ENCODE data around the gene TMEM117.
"Not testable (repeated sequence)": the region's sequence is repeated elsewhere in the genome, so short reads cannot be mapped to it uniquely, and the experiment has no call there.

The TMEM117 gene

GRCh38 chr12:44003721-44004120 is 167.8 kb downstream of the TMEM117 start:
- FAIRE-seq, result no peak
- no peak for DNase-seq (ENCODE audit: insufficient read length)
- TF ChIP-seq POLR2AphosphoS5 (IDR thresholded peaks at IDR 0.05; ENCODE audit: low read depth, low read length) (no peak), TAF1 (IDR thresholded peaks at IDR 0.05; ENCODE audit: borderline replicate concordance, low read depth, low read length) (no peak), POLR2A (IDR thresholded peaks at IDR 0.05; ENCODE audit: low read depth, low read length) (no peak)

DNA sequence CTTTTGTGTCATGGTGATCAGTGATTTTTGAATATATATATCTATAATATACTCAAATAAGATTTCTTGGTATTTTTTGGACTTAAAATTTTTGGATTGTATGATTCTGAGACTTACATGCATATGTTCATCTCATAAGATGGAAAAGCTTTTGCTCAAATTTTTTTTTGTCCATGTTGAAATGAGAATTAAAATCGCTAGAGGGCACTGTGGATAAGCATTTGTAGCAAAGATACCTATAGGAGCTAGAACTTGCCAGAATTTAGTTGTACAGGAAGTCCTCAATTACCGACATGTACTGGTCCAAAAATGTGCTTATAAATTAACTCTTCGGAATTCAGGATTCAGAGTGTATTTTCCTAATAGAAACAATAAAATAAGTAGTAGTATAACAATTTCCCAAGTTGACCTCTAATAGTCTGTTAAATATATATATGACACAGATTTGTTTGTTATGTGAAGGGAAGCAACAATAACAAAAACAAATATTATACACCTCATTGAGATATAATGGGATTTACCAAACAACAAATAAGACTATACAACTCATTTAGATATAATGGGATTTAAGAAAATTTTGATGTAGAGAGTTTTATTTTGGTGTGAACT is 179.6 kb downstream of the TMEM117 start:
- peak; percentile 74 for FAIRE-seq
- no peak for DNase-seq (ENCODE audit: insufficient read length)
- TF ChIP-seq TAF1 (IDR thresholded peaks at IDR 0.05; ENCODE audit: borderline replicate concordance, low read depth, low read length), result no peak
- TF ChIP-seq POLR2A (IDR thresholded peaks at IDR 0.05; ENCODE audit: low read depth, low read length), result no peak
- TF ChIP-seq POLR2AphosphoS5 (IDR thresholded peaks at IDR 0.05; ENCODE audit: low read depth, low read length), result no peak

DNA sequence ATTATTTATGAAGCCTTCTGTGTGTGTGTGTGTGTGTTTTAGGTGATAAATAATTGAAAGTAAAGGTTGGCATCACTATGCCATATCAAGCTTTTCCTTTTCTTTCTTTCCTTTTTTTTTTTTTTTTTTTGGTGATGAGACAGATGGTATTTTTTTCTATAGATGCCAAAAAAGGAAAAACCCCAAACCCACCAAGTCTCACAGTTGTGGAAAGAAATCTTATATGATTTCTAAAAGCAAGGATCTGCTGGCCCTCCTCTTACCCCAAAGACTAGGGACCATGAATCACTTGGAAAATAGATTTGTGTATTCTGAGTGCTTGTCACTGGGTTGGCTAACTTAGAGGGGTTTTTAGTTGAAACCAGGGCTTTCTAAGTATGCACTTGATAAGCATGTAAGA is 181.3 kb downstream of the TMEM117 start:
- DNase-seq (ENCODE audit: insufficient read length) (no peak), FAIRE-seq (no peak)
- TF ChIP-seq TAF1 (IDR thresholded peaks at IDR 0.05; ENCODE audit: borderline replicate concordance, low read depth, low read length) (no peak), POLR2A (IDR thresholded peaks at IDR 0.05; ENCODE audit: low read depth, low read length) (no peak), POLR2AphosphoS5 (IDR thresholded peaks at IDR 0.05; ENCODE audit: low read depth, low read length) (no peak)

DNA sequence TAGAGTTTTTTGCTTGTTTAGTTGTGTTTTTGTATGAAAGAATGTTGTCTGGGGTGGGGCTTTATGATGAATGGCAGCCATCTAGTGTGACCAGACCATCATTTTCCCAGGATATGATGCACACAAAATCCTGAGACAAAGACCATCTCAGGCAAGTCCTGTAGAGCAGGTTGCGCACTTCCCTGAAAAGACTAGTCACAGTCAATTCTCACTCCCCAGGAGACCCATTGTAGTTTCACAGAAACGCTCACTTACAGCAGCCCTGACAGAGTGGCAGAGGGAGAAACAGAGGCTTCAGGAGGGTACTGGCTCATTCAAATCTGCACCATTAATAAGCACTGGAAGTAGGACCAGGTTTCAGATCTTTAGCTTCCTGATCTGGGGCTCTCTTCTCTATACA is 183.2 kb downstream of the TMEM117 start:
- no peak for FAIRE-seq

DNA sequence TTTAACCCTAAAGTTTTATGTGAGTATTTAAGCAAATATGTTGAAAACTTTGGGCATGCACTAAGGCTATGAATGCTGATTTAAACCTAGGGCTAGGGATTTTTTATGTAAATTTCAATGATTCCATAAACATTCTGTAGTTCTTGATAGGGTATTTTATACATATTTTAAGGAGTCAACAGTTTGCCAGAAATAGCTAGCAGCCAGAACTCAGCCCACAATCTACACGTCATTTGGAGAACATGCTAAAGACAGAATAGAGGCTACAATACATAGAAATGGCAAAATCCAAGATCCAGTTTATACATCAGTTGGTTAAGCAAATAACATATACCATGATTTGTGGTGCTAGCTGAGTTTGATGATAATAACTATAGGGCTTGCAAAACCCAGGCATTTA is 184.7 kb downstream of the TMEM117 start:
- TF ChIP-seq POLR2AphosphoS5 (IDR thresholded peaks at IDR 0.05; ENCODE audit: low read depth, low read length), result no peak
- TF ChIP-seq POLR2A (IDR thresholded peaks at IDR 0.05; ENCODE audit: low read depth, low read length), result no peak
- TF ChIP-seq TAF1 (IDR thresholded peaks at IDR 0.05; ENCODE audit: borderline replicate concordance, low read depth, low read length), result no peak
- DNase-seq (ENCODE audit: insufficient read length), result no peak
- FAIRE-seq, result no peak

More for the DNA sequence above, 183.2 kb downstream of the TMEM117 start:
- DNase-seq (ENCODE audit: insufficient read length), result no peak
- TF ChIP-seq POLR2AphosphoS5 (IDR thresholded peaks at IDR 0.05; ENCODE audit: low read depth, low read length), result no peak

- no peak for TF ChIP-seq POLR2A (IDR thresholded peaks at IDR 0.05; ENCODE audit: low read depth, low read length)
- no peak for TF ChIP-seq TAF1 (IDR thresholded peaks at IDR 0.05; ENCODE audit: borderline replicate concordance, low read depth, low read length)
- TF ChIP-seq POLR2AphosphoS5 (IDR thresholded peaks at IDR 0.05; ENCODE audit: low read depth, low read length), result no peak
- DNase-seq (ENCODE audit: insufficient read length), result no peak
- peak; percentile 84 for FAIRE-seq
Measured at GRCh38 chr12:44021471-44021971, 185.6 kb downstream of the TMEM117 start.

- FAIRE-seq (no peak), DNase-seq (ENCODE audit: insufficient read length) (no peak)
- TF ChIP-seq POLR2A (IDR thresholded peaks at IDR 0.05; ENCODE audit: low read depth, low read length) (no peak), TAF1 (IDR thresholded peaks at IDR 0.05; ENCODE audit: borderline replicate concordance, low read depth, low read length) (no peak), POLR2AphosphoS5 (IDR thresholded peaks at IDR 0.05; ENCODE audit: low read depth, low read length) (no peak)
Measured at GRCh38 chr12:44025499-44025898, 189.6 kb downstream of the TMEM117 start.

DNA sequence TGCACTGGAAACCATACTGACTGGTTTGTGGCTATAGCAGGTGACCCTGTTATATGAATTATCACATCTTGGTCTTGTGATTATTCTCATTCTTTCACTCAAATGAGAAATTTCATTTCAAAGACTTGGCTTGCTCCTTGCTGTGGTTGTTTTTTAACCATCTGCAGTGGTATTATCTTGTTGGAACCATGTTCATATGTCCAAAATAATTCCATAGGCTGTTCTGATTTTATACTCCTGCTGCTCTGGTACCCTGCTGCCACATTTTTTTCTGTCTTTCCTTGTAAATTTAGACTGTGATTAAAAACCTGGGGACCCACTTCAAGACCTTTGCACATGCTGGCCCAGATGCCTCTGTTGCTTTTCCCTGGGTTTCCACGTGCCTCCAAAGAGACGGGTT is 190.2 kb downstream of the TMEM117 start:
- no peak for FAIRE-seq
- TF ChIP-seq POLR2A (IDR thresholded peaks at IDR 0.05; ENCODE audit: low read depth, low read length), result no peak
- TF ChIP-seq POLR2AphosphoS5 (IDR thresholded peaks at IDR 0.05; ENCODE audit: low read depth, low read length), result no peak
- TF ChIP-seq TAF1 (IDR thresholded peaks at IDR 0.05; ENCODE audit: borderline replicate concordance, low read depth, low read length), result no peak
- DNase-seq (ENCODE audit: insufficient read length), result no peak

DNA sequence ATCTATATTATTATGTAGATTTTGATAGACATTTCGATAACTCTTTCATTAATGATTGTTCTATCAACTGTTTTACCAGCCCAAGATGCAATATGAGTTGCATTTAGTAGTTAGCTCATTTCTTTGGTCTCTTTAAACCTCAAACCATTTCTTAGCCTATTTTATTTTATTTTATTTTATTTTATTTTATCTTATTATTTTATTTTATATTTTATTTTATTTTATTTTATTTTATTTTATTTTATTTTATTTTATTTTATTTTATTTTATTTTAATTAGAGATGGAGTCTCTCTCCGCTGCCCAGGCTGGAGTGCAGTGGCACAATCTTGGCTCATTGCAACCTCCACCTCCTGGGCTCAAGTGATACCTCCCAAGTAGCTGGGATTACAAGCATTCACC is 191.0 kb downstream of the TMEM117 start:
- not testable (repeated sequence) for FAIRE-seq; DNase-seq (ENCODE audit: insufficient read length)

DNA sequence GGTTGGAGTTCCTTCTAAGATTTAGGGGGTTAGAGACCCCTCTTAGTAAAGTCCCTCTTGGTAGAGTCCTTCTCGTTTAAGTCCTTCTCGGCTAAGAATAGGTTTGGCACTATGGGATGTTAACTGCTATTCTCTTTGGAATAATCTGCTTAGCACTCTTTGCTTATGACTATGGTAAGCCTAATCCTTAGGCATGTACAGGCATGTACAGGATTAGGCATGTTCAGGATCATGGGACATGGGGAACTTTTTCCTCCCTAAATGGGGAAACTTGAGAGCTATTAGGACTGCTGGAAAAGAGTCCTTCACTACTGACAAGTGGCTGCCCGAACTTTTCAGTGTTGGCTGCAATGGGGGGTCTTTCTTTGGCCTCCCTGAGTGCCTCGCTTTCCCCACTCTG is 193.3 kb downstream of the TMEM117 start:
- TF ChIP-seq POLR2A (IDR thresholded peaks at IDR 0.05; ENCODE audit: low read depth, low read length), result no peak
- no peak for TF ChIP-seq POLR2AphosphoS5 (IDR thresholded peaks at IDR 0.05; ENCODE audit: low read depth, low read length)
- TF ChIP-seq TAF1 (IDR thresholded peaks at IDR 0.05; ENCODE audit: borderline replicate concordance, low read depth, low read length), result no peak
- FAIRE-seq, result no peak
- no peak for DNase-seq (ENCODE audit: insufficient read length)

- DNase-seq (ENCODE audit: insufficient read length) (no peak), FAIRE-seq (no peak)
- no peak for TF ChIP-seq POLR2A (IDR thresholded peaks at IDR 0.05; ENCODE audit: low read depth, low read length)
Measured at GRCh38 chr12:44031472-44032185, 195.7 kb downstream of the TMEM117 start.

- TF ChIP-seq POLR2AphosphoS5 (IDR thresholded peaks at IDR 0.05; ENCODE audit: low read depth, low read length), result no peak
- TF ChIP-seq POLR2A (IDR thresholded peaks at IDR 0.05; ENCODE audit: low read depth, low read length), result no peak
- no peak for TF ChIP-seq TAF1 (IDR thresholded peaks at IDR 0.05; ENCODE audit: borderline replicate concordance, low read depth, low read length)
- DNase-seq (ENCODE audit: insufficient read length), result no peak
- no peak for FAIRE-seq
Measured at GRCh38 chr12:44034906-44035305, 199.0 kb downstream of the TMEM117 start.

Measured in GM12892 (cell line).